Measurements from ENCODE around the gene TMX2. TPM values are rescaled to one million over a fixed set of nuclear protein-coding genes. Genes with fewer than 3 reads are reported as not detected.

Gene TMX2
- polyA plus RNA-seq, 2 of the 4 experiments (the other 2 are of a cell fraction): 140 to 168 TPM

DNA sequence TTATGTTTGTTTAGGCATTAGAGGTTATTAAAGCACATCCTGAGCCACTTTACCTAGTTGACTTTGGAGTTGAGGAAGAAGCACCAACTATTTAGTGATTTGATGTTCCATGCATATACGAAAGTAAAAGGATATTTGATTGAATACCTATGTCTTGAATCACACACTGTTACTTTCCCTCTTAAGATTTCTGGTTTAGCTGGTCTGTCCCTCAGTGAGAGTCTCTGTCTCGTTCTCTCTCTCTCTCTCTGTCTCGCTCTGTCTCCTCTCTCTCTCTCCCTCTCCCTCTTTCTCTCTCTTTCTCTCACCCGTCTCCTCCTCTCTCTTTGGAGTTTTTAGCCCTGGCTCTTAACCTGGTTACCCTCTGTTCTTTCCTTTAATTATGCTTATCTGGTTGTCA lies 60.2 kb downstream of the TMX2 start:
- POLR2A ChIA-PET: no interaction called here
- Histone ChIP-seq H3K4me1 (peaks cover 61% of the 10 kb centered on the region), H3K4me3 (no peak overlapping the region), H3K9me3 (no peaks in the 10 kb centered on the region), H3K27ac (peak overlapping the region in 1 of 2 experiments; percentile 33; a peak in 3 of 6 replicates), H3K4me2 (peak overlapping the region; percentile 38)
- 62% methylated on average over 4 of the region's 4 CpGs for WGBS (ENCODE audit: missing lambda C conversion rate)
- FAIRE-seq: no peak
- CTCF ChIA-PET: interaction anchor here (1.4 to 2.9 kb wide), 3 partner anchors 9 to 28 kb away, joined by 3 to 19 read pairs (median 11); no protein-coding TSS in a partner anchor
- ATAC-seq: peak in 1 of 2 experiments; percentile 32; a peak in 2 of 6 replicates
- no peak for DNase-seq (ENCODE audit: low read depth in 1 of 2, low spot score in 1 of 2)
- TF ChIP-seq ZFP36 (IDR thresholded peaks at IDR 0.05; ENCODE audit: borderline replicate concordance, partially characterized antibody) (no peak), ZNF302 (CRISPR knock-in tag; IDR thresholded peaks at IDR 0.05) (no peak), HOXA7 (CRISPR knock-in tag; IDR thresholded peaks at IDR 0.05) (no peak), BHLHE40 (IDR thresholded peaks at IDR 0.05; ENCODE audit: low read depth, low read length) (no peak)
- TF ChIP-seq, protein P1, sequence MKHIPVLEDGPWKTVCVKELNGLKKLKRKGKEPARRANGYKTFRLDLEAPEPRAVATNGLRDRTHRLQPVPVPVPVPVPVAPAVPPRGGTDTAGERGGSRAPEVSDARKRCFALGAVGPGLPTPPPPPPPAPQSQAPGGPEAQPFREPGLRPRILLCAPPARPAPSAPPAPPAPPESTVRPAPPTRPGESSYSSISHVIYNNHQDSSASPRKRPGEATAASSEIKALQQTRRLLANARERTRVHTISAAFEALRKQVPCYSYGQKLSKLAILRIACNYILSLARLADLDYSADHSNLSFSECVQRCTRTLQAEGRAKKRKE (CRISPR knock-in tag; IDR thresholded peaks at IDR 0.05; ENCODE audit: low read depth): no peak
- TF ChIP-seq, protein P2, sequence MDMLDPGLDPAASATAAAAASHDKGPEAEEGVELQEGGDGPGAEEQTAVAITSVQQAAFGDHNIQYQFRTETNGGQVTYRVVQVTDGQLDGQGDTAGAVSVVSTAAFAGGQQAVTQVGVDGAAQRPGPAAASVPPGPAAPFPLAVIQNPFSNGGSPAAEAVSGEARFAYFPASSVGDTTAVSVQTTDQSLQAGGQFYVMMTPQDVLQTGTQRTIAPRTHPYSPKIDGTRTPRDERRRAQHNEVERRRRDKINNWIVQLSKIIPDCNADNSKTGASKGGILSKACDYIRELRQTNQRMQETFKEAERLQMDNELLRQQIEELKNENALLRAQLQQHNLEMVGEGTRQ (IDR thresholded peaks at IDR 0.05): no peak

DNA sequence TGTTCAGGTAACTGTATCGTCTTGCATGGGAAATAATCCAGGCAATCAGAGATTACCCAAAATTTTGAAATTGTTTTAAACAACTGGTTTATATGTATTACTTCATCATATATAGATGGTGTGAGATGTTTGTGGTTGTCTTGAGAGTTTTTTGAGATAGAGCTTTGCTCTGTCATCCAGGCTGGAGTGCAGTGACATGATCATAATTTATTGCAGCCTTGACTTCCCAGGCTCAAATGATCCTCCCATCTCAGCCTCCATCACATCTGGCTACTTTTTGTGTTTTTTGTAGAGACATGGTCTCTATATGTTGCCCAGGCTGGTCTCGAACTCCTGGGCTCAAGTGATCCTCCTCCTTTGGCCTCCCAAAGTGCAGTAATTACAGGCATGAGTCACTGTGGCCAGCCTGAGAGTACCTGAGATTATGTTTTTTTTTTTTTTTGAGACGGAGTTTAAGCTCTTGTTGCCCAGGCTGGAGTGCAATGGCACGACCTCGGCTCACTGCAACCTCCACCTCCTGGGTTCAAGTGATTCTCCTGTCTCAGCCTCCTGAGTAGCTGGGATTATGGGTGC lies 60.7 kb downstream of the TMX2 start:
- Histone ChIP-seq H3K4me1 (peaks cover 65% of the 10 kb centered on the region), H3K4me3 (no peak overlapping the region), H3K4me2 (peak overlapping the region; percentile 38; the same call in 1 of the 3 replicates), H3K27ac (peak overlapping the region in 1 of 2 experiments; percentile 33; a peak in 3 of 6 replicates), H3K9me3 (no peaks in the 10 kb centered on the region)
- 64% methylated on average over 5 of the region's 5 CpGs for WGBS (ENCODE audit: missing lambda C conversion rate)
- TF ChIP-seq NPAS2 (CRISPR knock-in tag; IDR thresholded peaks at IDR 0.05; ENCODE audit: borderline replicate concordance) (no peak), CHD4 (IDR thresholded peaks at IDR 0.05; ENCODE audit: borderline replicate concordance) (no peak), FOSL2 (IDR thresholded peaks at IDR 0.05) (no peak), FOSL2 (CRISPR knock-in tag; IDR thresholded peaks at IDR 0.05) (no peak)
- TF ChIP-seq, protein P3, sequence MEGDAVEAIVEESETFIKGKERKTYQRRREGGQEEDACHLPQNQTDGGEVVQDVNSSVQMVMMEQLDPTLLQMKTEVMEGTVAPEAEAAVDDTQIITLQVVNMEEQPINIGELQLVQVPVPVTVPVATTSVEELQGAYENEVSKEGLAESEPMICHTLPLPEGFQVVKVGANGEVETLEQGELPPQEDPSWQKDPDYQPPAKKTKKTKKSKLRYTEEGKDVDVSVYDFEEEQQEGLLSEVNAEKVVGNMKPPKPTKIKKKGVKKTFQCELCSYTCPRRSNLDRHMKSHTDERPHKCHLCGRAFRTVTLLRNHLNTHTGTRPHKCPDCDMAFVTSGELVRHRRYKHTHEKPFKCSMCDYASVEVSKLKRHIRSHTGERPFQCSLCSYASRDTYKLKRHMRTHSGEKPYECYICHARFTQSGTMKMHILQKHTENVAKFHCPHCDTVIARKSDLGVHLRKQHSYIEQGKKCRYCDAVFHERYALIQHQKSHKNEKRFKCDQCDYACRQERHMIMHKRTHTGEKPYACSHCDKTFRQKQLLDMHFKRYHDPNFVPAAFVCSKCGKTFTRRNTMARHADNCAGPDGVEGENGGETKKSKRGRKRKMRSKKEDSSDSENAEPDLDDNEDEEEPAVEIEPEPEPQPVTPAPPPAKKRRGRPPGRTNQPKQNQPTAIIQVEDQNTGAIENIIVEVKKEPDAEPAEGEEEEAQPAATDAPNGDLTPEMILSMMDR (IDR thresholded peaks at IDR 0.05): no peak
- ChIA-PET POLR2A (no interaction called here), CTCF (interaction anchor here (1.4 to 2.9 kb wide), 2 partner anchors 10 to 14 kb away, joined by 3 to 11 read pairs; no protein-coding TSS in a partner anchor)
- DNase-seq (ENCODE audit: low read depth in 1 of 2, low spot score in 1 of 2) (no peak), FAIRE-seq (no peak), ATAC-seq (no peak)

DNA sequence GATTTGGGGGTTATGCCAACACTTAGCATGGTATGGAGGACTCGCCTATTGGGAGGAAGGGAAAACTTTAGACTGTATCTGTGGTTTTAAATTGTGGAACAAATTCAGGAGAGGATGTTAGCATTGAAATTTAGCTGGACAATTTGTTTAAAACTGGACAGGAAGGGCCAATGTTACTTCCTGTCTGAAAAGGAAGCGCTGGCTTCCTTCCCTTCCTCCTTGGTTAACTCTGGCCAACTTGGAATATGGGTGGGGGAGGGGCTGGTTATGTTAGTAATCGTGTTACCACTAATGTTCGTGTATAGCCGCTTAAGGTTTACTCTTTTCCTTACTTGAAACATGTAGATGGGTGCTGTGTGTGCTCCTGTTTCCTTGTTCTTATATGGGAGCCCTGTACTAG lies 63.1 kb downstream of the TMX2 start:
- TF ChIP-seq FOSL2 (IDR thresholded peaks at IDR 0.05): no peak
- TF ChIP-seq FOSL2 (CRISPR knock-in tag; IDR thresholded peaks at IDR 0.05): no peak
- TF ChIP-seq EP300 (IDR thresholded peaks at IDR 0.05): no peak
- TF ChIP-seq SMC3 (IDR thresholded peaks at IDR 0.05): no peak
- TF ChIP-seq JUNB (IDR thresholded peaks at IDR 0.05): no peak
- TF ChIP-seq EHF (CRISPR knock-in tag; IDR thresholded peaks at IDR 0.05): no peak
- no peak for TF ChIP-seq BHLHE40 (IDR thresholded peaks at IDR 0.05; ENCODE audit: low read depth, low read length)
- no peak for TF ChIP-seq MAFK (IDR thresholded peaks at IDR 0.05; ENCODE audit: partially characterized antibody)
- no peak for TF ChIP-seq ZSCAN20 (CRISPR knock-in tag; IDR thresholded peaks at IDR 0.05)
- TF ChIP-seq, protein P4, sequence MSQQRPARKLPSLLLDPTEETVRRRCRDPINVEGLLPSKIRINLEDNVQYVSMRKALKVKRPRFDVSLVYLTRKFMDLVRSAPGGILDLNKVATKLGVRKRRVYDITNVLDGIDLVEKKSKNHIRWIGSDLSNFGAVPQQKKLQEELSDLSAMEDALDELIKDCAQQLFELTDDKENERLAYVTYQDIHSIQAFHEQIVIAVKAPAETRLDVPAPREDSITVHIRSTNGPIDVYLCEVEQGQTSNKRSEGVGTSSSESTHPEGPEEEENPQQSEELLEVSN (IDR thresholded peaks at IDR 0.05; ENCODE audit: borderline replicate concordance, low read depth): no peak
- TF ChIP-seq, protein P5, sequence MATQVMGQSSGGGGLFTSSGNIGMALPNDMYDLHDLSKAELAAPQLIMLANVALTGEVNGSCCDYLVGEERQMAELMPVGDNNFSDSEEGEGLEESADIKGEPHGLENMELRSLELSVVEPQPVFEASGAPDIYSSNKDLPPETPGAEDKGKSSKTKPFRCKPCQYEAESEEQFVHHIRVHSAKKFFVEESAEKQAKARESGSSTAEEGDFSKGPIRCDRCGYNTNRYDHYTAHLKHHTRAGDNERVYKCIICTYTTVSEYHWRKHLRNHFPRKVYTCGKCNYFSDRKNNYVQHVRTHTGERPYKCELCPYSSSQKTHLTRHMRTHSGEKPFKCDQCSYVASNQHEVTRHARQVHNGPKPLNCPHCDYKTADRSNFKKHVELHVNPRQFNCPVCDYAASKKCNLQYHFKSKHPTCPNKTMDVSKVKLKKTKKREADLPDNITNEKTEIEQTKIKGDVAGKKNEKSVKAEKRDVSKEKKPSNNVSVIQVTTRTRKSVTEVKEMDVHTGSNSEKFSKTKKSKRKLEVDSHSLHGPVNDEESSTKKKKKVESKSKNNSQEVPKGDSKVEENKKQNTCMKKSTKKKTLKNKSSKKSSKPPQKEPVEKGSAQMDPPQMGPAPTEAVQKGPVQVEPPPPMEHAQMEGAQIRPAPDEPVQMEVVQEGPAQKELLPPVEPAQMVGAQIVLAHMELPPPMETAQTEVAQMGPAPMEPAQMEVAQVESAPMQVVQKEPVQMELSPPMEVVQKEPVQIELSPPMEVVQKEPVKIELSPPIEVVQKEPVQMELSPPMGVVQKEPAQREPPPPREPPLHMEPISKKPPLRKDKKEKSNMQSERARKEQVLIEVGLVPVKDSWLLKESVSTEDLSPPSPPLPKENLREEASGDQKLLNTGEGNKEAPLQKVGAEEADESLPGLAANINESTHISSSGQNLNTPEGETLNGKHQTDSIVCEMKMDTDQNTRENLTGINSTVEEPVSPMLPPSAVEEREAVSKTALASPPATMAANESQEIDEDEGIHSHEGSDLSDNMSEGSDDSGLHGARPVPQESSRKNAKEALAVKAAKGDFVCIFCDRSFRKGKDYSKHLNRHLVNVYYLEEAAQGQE (IDR thresholded peaks at IDR 0.05): no peak
- TF ChIP-seq CBX2 (IDR thresholded peaks at IDR 0.05; ENCODE audit: borderline replicate concordance, low read depth): no peak
- TF ChIP-seq ZFP36 (IDR thresholded peaks at IDR 0.05; ENCODE audit: borderline replicate concordance, partially characterized antibody): no peak
- no peak for TF ChIP-seq TP53 (CRISPR knock-in tag; IDR thresholded peaks at IDR 0.05)
- no peak for TF ChIP-seq POLR2A (IDR thresholded peaks at IDR 0.05; ENCODE audit: low read length)
- TF ChIP-seq HDAC2 (IDR thresholded peaks at IDR 0.05): no peak
- TF ChIP-seq, protein P6, sequence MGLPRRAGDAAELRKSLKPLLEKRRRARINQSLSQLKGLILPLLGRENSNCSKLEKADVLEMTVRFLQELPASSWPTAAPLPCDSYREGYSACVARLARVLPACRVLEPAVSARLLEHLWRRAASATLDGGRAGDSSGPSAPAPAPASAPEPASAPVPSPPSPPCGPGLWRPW (IDR thresholded peaks at IDR 0.05): no peak
- Histone ChIP-seq H3K4me3 (no peak overlapping the region), H3K9me3 (no peaks in the 10 kb centered on the region), H3K4me2 (peak overlapping the region; percentile 93), H3K27ac (peak overlapping the region; percentile 83 to 88; a peak in 5 of 6 replicates), H3K4me1 (peaks cover 83% of the 10 kb centered on the region)
- no peak for FAIRE-seq
- ATAC-seq: no peak
- WGBS (ENCODE audit: missing lambda C conversion rate): 62% methylated on average over 5 of the region's 5 CpGs
- POLR2A ChIA-PET: interaction anchor here (1.2 kb wide), 1 partner anchor 27 kb away, joined by 3 read pairs; no protein-coding TSS in a partner anchor
- DNase-seq (ENCODE audit: low read depth in 1 of 2, low spot score in 1 of 2): no peak
- CTCF ChIA-PET: interaction anchor here (1.0 to 2.3 kb wide), 4 partner anchors 12 to 25 kb away, joined by 3 to 12 read pairs (median 4); partner anchors contain the start of gene BTBD18
